HepG2 (cell line): Measurements from ENCODE around the gene ZNF213. TPM values are rescaled to one million over a fixed set of nuclear protein-coding genes. Genes with fewer than 3 reads are reported as not detected.

Experiments used
- EHMT2 ChIP-seq: fragments of 200-600 bp; sonication (generic); IDR thresholded peaks from 2 replicates; pipeline ENCODE4 v1.7.0; 2017; ENCODE audit warnings: antibody characterized with exemption, low read depth, low read length, borderline replicate concordance
- HBP1 ChIP-seq: IDR thresholded peaks from 2 replicates; pipeline ENCODE4 v1.6.1; 2016; ENCODE audit warnings: low read depth, control low read depth
- KLF9 ChIP-seq: IDR thresholded peaks from 2 replicates; pipeline ENCODE4 v1.6.1; 2016; ENCODE audit warnings: low read depth
- LRRFIP1 ChIP-seq: sonication (generic); formaldehyde crosslinking; conservative IDR thresholded peaks from 2 replicates; pipeline ENCODE4 v1.4.0; 2020; ENCODE audit warnings: missing genetic modification reagents
- MXD3 ChIP-seq: IDR thresholded peaks from 2 replicates; pipeline ENCODE4 v1.6.1; 2016; ENCODE audit warnings: mild to moderate bottlenecking, missing biosample characterization, missing genetic modification reagents
- MXI1 ChIP-seq: IDR thresholded peaks from 3 replicates; pipeline ENCODE4 v1.6.1; 2012; ENCODE audit warnings: low read depth, low read length, inconsistent platforms, borderline replicate concordance
- RFX3 ChIP-seq: IDR thresholded peaks from 2 replicates; pipeline ENCODE4 v1.6.1; 2016; ENCODE audit warnings: missing biosample characterization, missing genetic modification reagents
- SMAD3 ChIP-seq: sonication (generic); formaldehyde crosslinking; IDR thresholded peaks from 2 replicates; pipeline ENCODE4 v1.4.0; 2020; ENCODE audit warnings: missing genetic modification reagents
- TEF ChIP-seq: sonication (generic); formaldehyde crosslinking; IDR thresholded peaks from 2 replicates; pipeline ENCODE4 v1.5.0; 2020; ENCODE audit warnings: missing genetic modification reagents
- ZNF318 ChIP-seq: sonication (generic); formaldehyde crosslinking; IDR thresholded peaks from 2 replicates; pipeline ENCODE4 v1.4.0; 2020; ENCODE audit warnings: mild to moderate bottlenecking, missing genetic modification reagents
- ZNF775 ChIP-seq: sonication (generic); formaldehyde crosslinking; IDR thresholded peaks from 2 replicates; pipeline ENCODE4 v1.4.0; 2020; ENCODE audit warnings: missing genetic modification reagents, mild to moderate bottlenecking, moderate library complexity, borderline replicate concordance
- ZSCAN20 ChIP-seq: sonication (generic); formaldehyde crosslinking; IDR thresholded peaks from 2 replicates; pipeline ENCODE4 v1.4.0; 2020; ENCODE audit warnings: missing genetic modification reagents, mild to moderate bottlenecking, borderline replicate concordance
- polyA plus RNA-seq, 8 experiments: library from polyadenylated mRNA; depleted of rRNA in 3 of 8; stranded (reverse) in 7 of 8; unstranded in 1 of 8; fragments of >200 nt; fragmentation: Illumina TruSeq in 4 of 8; extraction: Trizol in 4 of 8; gene quantifications; 2 replicates each; pipeline versions ENCODE4 v1.2.1 to v1.2.3, GENCODE V29; 2011 to 2016; ENCODE audit warnings: low read depth in 4 of 8, missing spikeins in 1 of 8, mixed read lengths in 1 of 8; ENCODE audit not compliant: insufficient read depth in 1 of 8
- total RNA-seq, 5 experiments: library from RNA; depleted of rRNA; stranded (reverse); fragments of >200 nt; fragmentation: Illumina TruSeq; extraction: Trizol; gene quantifications; 2 replicates each; pipeline ENCODE4 v1.2.3, GENCODE V29; 2016; ENCODE audit warnings: low read depth in 1 of 5

The ZNF213 gene
- total and polyA plus RNA-seq, 2 of the 13 experiments (the other 11 are each of a cell fraction or from before 2014, with no cell fraction given), result 0.59 to 0.97 TPM

- TF ChIP-seq LRRFIP1, result no peak
- TF ChIP-seq TEF (CRISPR knock-in tag), result no peak
- TF ChIP-seq ZSCAN20 (CRISPR knock-in tag), result no peak
- no peak; the same call in none of the 2 replicates for TF ChIP-seq MXD3 (CRISPR knock-in tag)
- no peak for TF ChIP-seq MXI1
- no peak for TF ChIP-seq KLF9 (CRISPR knock-in tag)
- TF ChIP-seq SMAD3 (CRISPR knock-in tag), result no peak
- TF ChIP-seq ZNF318 (CRISPR knock-in tag), result no peak
- TF ChIP-seq RFX3, result no peak
- TF ChIP-seq EHMT2, result no peak
- TF ChIP-seq ZNF775 (CRISPR knock-in tag), result 0 out of 2 replicates have a peak, but pooled peaks have one; percentile 52
- TF ChIP-seq HBP1 (CRISPR knock-in tag), result no peak
Measured at GRCh38 chr16:3158510-3159314, 23.9 kb downstream of the ZNF213 start (continued).
